Hypothalamus (tissue), 51 donors: ENCODE results near the gene PTPRR.
"Not testable (repeated sequence)": the region's sequence is repeated elsewhere in the genome, so short reads cannot be mapped to it uniquely, and the experiment has no call there.

Experiments used
- DNase-seq, 51 donors: peaks; one replicate each; lab custom pipeline; 2025; lab: John Stamatoyannopoulos, UW

The PTPRR gene

DNA sequence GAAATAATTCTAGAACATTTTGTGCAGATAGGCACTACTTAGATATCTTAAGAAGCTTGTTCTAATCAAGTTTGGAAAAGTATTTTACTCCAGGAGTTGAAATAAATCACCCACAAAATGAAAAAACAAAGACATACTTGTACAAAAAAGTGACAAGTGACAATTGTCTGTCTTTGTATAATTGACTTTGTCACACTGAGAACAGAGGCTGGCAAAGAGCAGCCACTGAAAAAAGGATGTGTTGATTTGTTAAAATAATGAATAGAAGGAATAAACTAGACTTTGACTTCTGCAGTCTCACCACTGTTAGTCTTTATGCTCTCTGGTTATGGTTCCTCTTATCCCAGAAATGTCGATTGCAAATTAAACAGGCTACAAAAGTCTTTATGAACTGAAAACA lies 77.6 kb downstream of the PTPRR start:
- DNase-seq, result peak in 9 of 51 donors; percentile 1 to 76 (median 9)

DNA sequence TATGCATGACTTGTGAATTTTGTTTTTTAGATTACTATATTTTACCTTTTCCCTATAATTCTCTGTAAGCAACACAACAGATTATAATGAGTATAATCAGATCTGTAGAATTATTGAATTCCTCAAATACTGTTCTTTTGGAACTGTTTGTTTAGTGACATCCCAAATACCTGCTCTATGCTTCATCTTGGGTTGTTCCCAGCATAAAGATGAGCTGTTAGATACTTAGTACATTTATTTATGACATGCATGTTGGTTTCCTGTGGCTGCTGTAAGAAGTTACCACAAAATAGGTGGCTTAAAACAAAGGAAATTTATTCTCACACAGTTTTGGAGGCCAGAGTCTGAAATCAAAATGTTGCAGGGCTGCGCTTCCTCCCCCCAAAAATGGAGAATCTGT lies 78.4 kb downstream of the PTPRR start:
- DNase-seq, result no peak

DNA sequence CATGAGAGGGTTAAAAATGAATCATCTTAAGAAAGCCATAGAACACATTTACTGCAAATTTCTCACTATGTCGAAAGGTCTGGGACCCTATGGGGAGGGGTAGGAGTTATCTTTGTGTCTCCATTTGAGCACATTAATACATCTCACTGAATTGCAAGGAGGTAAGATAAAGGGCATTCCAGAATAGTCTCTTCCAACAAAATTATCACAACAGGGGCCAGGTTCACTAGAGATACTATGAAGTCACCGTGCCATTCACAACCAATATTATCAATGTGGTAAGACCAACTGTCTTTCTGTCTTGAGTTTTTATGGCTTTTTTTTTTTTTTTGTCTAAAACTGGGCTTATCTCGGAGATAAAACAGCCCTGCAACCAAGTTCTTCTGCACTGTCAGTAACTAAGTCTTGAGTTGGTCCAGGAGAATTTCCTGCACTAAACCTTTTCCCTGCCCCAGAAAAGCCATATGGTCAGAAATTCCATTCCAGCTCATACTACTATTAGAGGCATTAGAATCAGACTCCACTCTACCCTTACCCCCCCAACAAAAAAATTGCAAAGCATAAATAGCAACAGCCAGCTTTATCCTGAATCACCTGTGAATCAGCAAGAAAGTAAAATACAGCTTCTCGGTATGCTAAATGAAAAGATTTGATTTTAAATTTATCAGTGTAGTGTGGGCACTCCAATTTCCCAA lies 79.7 kb downstream of the PTPRR start:
- no peak for DNase-seq

DNA sequence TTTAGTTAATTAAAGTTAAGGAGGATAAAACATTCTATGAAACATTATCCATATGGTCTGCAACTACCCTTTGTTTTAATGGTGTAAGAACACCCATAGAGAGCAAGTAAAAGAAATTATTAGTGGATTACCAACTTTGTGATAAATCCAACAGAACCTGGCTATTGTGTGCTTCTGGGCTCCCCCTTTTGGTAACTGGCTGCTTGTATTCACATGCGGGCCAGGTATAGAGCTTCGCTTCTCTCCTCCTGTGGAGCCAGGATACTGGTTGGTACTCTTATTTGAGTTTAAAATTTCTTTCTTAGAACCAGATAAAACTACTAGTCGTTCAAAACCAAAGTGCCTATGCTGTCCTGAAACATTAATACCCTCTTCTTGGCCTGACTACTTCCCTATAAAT lies 81.0 kb downstream of the PTPRR start:
- DNase-seq, result no peak

DNA sequence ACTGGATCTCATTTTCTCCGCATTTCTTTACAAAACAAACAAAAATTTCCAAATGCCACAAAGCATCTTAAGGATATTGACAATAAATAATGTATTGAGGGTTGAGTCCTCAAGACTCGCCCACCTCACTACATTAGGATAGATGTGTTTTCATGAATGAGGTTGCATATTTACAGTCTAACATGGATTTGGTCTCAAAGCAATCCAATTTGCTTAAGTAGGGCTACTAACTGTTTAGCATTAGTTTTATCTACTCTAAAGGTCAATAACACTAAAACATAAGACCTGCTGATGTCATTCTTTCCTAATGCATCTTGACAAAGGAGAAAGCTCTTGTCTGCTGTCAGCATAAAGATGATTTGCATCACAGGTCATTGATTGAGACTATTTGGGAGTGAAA lies 82.4 kb downstream of the PTPRR start:
- DNase-seq, result no peak

DNA sequence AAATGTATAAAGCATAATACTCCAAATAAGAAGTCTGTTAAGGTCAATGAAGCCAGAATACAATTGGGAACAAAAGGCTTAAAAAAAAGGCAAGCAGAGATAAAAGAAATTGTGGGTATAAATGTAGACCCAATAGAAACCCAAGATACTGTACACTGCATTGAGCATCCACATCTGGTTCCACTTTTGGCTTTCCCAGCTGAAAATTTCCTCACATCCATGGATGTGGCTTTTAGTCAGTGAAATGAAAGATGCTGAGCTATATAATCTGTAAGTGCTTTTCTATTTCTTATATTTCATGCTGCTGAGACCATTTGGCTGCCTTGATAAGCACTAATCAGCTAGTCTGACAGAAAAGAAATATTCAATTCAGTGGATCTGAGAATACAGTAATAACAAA lies 83.5 kb downstream of the PTPRR start:
- DNase-seq, result no peak

DNA sequence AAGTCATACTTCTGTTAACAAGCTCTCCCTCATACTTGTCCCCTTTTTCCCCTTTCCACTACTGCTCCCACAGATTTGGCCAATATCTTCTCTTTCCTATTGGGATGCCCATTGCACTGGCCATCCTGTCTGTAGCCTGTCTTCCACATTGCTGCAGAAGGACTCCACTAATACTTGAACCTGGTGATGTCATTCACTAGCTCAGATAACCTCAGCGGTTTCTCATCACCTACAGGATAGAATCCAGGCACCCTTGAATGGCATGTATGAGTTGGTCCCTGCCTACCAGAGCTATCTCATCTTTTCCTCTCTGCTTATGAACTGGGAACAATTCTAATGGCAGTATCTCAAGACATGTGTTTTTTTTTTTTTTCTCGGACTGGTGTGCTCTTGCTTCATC lies 84.6 kb downstream of the PTPRR start:
- no peak for DNase-seq

DNA sequence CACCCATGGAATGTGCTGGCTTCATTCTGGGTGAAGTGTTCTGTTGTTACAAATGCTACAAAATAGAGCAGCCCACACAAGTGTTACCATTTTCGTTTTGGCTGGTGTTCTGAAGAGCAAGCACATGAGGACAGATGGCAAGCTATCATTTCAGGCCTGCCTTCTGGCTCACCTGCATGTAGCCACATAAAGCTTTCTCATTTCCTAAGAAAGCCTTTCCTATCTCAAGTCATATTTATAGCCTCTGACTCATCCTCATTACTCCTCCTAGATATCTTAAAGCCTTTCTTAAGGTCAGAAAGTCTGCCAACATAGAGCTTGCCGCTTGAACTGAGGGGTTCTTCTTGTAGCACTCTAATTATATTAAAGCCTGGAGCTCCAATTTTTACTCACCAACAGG lies 89.0 kb downstream of the PTPRR start:
- DNase-seq, result no peak

DNA sequence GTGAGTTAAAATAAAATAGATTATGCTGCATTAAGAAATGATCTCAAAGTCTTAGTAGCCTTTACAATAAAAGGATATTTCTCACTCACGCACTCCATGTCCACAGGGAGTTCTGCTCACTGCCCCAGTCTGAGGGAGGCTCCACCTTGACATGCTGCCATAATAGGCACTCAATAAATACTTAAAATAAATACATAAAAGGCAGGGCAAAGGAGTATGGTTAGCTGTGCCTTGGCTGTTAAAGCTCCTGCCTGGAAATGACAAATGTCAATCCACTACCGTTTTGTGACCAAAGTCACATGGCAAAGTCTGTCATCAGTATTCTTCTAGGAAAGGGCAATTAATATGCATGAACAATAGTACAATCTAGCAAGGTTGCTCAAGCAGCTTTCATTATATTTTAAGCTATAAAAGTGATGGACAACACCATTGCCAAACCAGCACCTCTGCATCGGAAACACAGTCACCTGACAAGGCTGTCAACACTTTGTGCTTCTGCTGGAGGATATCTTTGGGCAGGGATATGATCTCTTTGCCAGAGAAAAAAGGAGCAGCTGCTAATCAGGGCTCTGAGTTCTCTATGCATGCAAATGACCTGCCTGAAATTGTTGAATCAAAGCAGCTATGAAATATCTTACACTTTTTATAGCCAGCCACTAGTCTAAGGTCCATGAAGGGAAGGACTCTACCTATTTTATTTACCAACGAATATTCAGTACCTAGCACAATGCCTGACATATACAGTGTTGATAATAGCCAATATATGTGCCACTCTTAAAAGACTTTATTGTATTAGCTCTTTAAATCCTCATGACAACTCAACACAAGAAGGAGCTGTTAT lies 90.1 kb downstream of the PTPRR start:
- no peak for DNase-seq

DNA sequence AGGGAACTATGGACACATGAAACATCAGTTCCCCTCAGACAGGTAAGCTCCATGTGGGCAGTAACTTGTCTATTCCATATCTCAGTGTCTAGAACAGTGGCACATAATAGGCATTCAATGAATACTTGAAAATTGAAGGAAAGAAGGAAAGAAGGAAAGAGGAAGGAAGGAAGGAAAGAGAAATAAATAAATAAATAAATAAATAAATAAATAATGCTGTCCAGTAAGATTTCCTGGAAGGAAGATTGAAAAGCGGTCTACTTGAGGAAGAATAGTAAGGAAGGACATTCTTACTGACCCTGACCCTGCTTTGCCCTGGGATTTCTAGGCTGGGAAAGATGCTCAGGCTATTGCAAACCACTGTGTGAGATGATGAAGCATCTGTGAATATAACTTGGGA lies 91.5 kb downstream of the PTPRR start:
- no peak for DNase-seq

DNA sequence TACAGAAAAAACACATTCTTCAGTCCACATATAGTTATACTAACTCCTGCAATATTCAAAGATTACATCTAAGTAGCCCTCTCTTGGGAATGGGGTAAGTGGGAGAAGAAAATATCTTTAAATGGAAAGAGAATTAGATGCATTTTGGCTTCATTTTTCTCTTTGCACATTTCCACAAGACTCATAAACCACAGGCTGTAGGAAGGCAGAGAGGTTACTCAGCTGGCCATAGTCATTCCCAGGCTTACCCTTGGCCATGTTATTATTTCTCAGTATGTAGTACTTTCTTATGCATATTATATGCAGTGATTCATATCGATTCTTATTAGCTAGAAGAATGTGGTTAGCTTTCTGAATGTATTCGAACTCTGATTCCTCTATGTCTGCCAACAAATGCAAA lies 92.2 kb downstream of the PTPRR start:
- DNase-seq, result no peak

DNA sequence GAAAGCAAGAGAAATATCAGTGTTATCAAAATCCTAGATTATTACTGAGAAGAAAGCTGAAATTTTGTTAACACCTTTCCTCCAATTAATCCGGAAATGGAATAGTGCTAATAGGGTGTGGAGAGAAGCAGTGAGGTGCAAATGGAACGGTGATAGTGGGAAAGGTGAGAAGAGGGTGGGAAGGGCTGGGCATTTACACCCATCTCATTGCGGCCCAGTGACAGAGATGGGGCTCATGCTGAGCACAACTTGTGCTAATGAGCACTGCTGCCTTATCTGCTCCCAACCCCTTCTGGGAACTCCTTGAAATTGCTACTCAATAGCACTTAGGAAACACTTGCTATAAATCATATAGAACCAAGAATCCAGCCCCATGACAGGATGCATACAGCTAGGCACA lies 94.4 kb downstream of the PTPRR start:
- no peak for DNase-seq

DNA sequence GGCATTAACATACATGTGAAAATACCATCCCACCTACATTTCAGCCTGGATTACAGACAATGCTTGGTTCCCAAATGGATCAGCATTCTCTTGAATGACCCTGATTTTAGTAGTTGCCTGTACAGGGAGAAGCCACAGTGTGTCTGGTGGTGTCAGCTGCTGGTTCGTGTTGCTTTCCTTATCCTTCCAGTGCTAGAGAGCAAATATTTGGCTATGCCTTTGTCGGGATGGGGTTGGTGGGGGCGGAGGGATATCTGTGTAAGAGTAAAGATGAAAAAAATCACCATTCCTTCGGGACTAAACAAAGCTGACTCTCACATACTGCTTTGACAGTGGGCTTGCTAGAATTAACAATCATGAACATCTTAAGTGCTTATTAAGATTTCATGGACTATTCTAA lies 96.0 kb downstream of the PTPRR start:
- DNase-seq, result no peak

DNA sequence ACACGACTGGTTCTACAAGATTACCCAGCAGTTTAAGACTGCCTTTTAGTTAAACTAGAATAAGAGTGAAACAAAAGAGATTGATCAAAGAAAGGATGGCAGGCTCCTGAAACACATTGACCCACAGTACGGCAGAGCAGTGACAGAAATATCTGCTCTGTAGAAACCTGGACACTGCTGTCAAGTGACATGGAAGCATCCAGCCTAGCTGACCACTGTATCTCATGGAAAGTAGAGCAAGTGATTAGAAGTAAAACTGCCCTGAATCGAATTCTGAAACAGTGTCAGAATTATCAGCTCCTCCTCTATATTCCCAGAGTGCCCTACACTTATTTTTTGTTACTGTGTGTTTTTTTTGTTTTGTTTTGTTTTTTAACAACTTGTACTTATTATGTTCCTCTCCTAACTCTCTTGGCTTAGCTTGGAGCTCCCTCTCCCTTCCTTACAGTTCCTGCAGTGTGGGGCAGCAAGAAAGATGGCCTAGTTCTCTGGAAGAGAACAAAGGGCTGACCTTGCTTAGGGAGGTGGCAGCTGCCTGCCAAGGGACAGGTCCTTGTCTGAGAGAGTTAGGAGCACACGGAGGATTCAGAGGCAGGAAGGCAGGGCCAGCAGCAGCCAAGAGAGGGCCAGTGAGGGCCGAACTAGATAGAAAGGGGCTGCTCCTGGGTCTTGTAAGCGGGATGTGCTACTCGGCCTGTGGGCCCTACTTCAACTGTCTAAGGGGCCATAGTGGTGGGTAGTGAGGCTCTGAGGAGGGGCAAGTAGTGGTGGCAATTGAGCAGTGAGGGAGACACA lies 97.2 kb downstream of the PTPRR start:
- DNase-seq, result peak in 7 of 51 donors; percentile 1 to 28 (median 11)

DNA sequence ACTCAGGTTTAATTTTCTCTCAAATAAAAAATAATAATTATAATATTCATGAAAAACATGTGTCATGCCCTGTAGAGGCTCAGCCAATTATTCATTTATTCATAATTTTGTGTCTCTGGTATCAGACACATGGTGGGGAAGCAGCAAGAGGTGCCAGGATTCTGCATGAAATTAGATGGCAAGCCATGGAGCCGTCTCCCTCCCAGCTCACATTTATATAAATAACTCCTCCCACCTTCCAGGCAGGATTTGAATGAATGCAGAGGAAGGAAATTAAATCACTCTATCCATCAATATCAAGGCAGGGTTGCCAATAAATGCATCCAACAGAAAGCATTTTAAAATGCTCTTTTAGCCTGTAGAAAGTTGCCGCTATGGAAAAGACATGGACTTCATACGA lies 98.1 kb downstream of the PTPRR start:
- no peak for DNase-seq

DNA sequence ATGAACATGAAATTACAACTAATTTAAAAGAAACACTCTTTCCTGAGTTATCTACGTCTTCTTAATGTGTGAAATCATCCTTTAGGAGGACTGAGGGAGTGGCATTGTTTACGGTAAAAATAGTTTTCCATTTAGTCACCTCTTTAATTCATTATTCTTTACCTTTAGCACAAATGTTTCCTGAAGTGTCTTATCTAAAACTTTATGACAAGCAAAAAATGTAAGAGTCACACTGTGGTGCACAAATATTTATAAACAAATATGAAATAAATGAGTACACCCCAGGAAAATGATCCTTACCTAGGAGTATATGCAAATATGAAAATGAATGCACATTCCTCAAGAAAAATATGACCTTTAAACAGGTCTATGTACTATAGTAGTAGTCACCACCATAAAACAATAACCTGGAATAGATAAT lies 104.6 kb downstream of the PTPRR start:
- DNase-seq, result no peak

DNA sequence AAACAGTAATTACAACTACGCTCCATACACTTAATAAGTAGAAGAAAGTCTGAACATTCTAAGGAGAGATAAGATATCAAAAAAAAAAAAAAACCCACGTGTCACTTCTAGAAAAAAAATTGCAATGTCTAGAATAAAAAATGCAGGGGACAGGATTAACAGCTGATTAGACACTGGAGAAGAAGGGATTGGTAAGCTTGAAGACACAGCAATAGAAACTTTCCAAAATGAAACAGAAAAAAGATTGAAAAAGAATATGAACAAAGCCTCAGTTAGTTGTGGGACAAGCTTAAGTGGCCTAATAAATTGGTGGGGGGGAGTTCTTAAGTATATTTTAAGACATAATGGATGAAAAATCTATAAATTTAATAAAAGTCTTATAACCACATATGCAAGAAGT lies 105.5 kb downstream of the PTPRR start:
- DNase-seq, result no peak

DNA sequence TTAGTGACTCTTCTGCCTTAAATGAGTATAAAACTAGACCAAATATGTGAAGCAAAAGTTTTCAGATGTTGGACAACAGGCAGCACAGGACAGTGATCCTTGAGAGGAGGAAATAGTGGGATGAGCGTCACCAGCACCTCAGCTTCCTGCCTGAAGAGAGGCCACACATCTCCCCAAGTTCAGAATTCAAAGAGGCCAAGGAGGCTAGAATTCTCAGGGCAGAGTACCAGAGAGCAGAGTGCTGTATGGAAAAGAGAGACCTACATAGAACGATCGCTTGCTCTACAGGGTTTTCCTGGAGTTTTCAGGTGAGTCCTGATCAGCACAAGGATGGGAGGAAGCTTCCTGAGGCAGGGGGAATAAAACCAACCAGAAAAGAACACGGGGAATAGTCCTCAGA lies 107.0 kb downstream of the PTPRR start:
- DNase-seq, result no peak

DNA sequence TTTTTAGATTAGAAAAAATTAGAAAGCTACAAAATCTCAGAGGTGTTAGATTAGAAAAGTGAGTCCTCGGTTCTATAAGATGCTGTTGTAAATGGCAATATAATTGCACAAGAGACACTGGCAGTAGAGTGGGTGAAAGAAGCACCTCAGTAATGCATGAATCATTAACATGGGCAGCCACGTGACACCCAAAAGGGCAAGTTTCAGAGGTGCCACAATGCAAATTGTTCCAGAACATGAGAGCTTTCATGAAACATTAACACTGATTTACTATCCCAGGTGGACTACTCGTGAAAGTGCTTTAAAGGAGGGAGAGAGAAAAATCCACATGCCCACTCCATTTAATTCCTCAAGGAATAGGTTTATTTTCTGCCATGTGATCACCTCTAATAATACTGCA lies 108.4 kb downstream of the PTPRR start:
- no peak for DNase-seq

DNA sequence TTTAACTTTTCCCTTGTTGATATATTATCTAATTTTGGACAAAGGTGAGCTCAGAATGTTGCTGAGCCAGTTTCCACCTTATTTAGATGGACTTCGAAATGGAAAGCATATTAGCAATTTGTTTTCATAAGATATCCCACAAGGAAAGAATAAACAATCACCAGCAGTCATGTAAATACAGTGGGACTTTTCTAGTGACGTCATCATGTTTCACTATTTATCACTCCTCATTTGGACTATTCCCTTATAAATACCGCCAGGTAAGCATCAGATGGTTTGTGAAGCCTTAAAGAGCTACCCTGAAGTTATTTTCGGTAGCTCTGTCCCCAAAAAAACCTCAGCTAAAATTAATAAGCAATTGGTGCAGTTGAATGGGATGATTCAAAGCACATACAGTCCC lies 110.7 kb downstream of the PTPRR start:
- DNase-seq, result no peak

DNA sequence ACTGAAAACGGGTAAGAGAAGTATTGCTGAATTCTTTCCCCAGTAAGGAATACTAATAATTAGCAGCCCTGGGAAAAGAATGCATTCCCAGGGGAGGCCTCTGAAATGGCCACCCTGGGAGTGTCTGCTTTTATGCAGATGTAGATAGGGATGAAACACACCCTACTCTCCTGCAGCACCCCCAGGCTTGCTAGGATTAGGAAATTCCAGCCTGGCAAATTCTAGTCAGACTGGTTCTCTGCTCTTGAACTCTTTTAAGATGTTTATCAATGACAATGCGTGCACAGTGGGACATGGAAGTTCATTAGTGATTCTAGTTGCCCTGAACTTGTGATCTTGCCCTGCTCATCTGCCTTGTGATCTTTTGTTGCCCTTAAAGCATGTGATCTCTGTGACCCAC lies 112.5 kb downstream of the PTPRR start:
- not testable (repeated sequence) for DNase-seq

DNA sequence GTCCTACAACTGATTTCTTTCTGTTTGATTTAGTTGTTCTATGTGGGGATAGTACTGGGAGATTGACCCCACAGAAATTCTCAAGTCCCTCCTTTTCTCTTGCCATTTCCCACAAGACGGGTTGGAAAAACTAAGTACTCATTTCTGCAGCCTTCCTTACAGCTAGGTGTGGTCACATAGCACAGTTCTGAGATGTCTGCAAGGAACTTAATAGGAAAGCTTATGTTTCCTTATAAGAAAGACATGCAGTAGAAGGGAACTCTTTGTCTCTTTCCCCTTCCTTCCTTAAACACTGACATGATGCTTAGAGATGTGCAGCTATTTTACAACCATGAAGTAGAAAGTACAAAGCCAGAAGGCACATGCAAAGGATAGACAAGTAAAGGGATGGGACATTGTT lies 113.7 kb downstream of the PTPRR start:
- DNase-seq, result no peak
